OCI-LY1 (cell line): ENCODE results near the gene OR51G1.

Experiments
- CTCF ChIP-seq: fragments of 200-600 bp; sonication (generic), shearing (Covaris generic); IDR thresholded peaks from 2 replicates; pipeline ENCODE4 v1.5.1; 2017; ENCODE audit warnings: mild to moderate bottlenecking, antibody characterized with exemption, low read length, moderate library complexity, mixed read lengths
- EZH2 ChIP-seq: fragments of 200-600 bp; sonication (generic), shearing (Covaris generic); IDR thresholded peaks from 2 replicates; pipeline ENCODE4 v1.8.0; 2017; ENCODE audit warnings: borderline replicate concordance, mixed run types, mild to moderate bottlenecking, antibody characterized with exemption, low read length, moderate library complexity, mixed read lengths

GRCh38 chr11:4947505-4947904, 23.4 kb upstream of the OR51G1 start, which contains the start of gene OR51A4:
- TF ChIP-seq CTCF (no peak), EZH2 (no peak)
